Kidney epithelial cell (primary cell): ENCODE data around the gene LHPP. TPM values are rescaled to one million over a fixed set of nuclear protein-coding genes. Genes with fewer than 3 reads are reported as not detected.

Source experiments
- DNase-seq: peaks from one replicate; pipeline ENCODE4 v3.0.0-alpha.2; 2010; ENCODE audit warnings: low read depth
- H3K27me3 ChIP-seq: 2 replicates; pipeline ENCODE4 v1.6.0; 2011; ENCODE audit warnings: low read length; ENCODE audit not compliant: control insufficient read depth, insufficient read depth
- H3K36me3 ChIP-seq: 2 replicates; pipeline ENCODE4 v1.5.1; 2011; ENCODE audit warnings: low read length; ENCODE audit not compliant: control insufficient read depth, insufficient read depth
- H3K4me3 ChIP-seq: 2 replicates; pipeline ENCODE4 v1.5.1; 2011; ENCODE audit warnings: low read depth, mild to moderate bottlenecking, control low read depth, low read length
- total RNA-seq: library from RNA; depleted of rRNA; stranded (reverse); fragments of >200 nt; gene quantifications from 2 replicates; pipeline ENCODE4 v1.2.3, GENCODE V29; 2015
- TF ChIP-seq, protein P1 (sequence below): IDR thresholded peaks from 2 replicates; pipeline ENCODE4 v1.5.1; 2011; ENCODE audit warnings: mild to moderate bottlenecking, moderate library complexity, low read length, control low read depth, inconsistent platforms; ENCODE audit not compliant: insufficient read depth, poor library complexity, severe bottlenecking

The LHPP gene
- total RNA-seq, 1 donor from 2014 or later = 6.3 TPM

- H3K36me3 ChIP-seq = no peaks in the 10 kb centered on the region
- peaks cover 3% of the 10 kb centered on the region for H3K27me3 ChIP-seq
- DNase-seq = no peak
- H3K4me3 ChIP-seq = no peak overlapping the region
- TF ChIP-seq, protein P1, sequence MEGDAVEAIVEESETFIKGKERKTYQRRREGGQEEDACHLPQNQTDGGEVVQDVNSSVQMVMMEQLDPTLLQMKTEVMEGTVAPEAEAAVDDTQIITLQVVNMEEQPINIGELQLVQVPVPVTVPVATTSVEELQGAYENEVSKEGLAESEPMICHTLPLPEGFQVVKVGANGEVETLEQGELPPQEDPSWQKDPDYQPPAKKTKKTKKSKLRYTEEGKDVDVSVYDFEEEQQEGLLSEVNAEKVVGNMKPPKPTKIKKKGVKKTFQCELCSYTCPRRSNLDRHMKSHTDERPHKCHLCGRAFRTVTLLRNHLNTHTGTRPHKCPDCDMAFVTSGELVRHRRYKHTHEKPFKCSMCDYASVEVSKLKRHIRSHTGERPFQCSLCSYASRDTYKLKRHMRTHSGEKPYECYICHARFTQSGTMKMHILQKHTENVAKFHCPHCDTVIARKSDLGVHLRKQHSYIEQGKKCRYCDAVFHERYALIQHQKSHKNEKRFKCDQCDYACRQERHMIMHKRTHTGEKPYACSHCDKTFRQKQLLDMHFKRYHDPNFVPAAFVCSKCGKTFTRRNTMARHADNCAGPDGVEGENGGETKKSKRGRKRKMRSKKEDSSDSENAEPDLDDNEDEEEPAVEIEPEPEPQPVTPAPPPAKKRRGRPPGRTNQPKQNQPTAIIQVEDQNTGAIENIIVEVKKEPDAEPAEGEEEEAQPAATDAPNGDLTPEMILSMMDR = no peak
Observed at GRCh38 chr10:124496150-124496549, 34.5 kb downstream of the LHPP start.

DNA sequence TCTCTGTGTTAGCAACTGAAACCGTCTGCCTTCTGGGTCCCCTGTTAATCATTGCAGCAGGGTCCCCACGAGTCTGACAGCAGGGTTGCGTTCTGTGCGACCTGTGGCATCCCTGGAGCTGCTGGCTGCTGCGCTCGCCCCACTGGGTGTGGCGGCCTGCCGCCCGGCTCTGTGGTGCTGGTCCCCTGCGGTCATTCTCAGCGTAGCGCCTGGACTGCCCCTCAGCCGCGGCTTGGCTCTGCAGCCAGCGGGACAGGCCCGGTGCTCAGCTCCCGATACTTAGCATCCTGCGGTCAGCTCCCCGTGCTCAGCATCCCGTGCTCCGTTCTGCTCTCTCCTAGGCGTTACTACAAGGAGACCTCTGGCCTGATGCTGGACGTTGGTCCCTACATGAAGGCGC lies 35.0 kb downstream of the LHPP start:
- no peaks in the 10 kb centered on the region for H3K36me3 ChIP-seq
- no peak overlapping the region for H3K4me3 ChIP-seq
- DNase-seq = no peak
- TF ChIP-seq, protein P1 = no peak
- peaks cover 3% of the 10 kb centered on the region for H3K27me3 ChIP-seq

DNA sequence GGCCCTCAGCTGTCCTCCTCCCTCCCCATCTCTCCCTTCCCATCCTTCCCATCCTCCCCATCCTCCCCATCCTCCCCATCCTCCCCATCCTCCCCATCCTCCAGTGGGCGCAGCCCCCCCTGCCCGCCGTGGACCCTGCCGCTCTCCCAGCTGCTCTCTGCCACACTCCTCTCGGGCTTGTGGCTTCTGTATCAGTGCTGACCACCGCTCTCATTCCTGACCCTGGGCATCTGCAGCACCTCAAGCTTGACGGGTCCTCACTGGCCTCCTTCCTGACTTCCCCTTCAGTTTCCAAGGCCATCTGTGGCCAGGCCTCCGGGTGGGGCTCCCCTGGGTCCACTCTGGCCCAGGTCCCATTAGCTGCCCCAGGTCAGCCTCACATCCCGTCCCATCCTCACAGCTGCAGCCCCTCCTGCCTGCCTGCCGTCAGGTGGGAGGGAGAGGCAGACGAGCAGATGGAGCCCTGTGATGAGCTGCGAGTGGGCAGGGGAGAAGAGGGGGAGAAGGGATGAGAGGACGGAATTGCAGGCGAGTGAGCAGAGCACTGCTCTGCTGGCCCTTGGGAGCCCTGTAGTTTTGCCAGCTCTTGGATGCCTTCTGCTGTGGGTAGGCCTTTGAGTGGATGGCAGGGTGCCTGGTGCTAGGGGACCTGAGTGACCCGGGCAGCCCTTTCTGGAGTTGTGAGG lies 35.7 kb downstream of the LHPP start:
- TF ChIP-seq, protein P1 = no peak
- Histone ChIP-seq H3K27me3 (peaks cover 3% of the 10 kb centered on the region), H3K4me3 (no peak overlapping the region), H3K36me3 (no peaks in the 10 kb centered on the region)
- DNase-seq = no peak

DNA sequence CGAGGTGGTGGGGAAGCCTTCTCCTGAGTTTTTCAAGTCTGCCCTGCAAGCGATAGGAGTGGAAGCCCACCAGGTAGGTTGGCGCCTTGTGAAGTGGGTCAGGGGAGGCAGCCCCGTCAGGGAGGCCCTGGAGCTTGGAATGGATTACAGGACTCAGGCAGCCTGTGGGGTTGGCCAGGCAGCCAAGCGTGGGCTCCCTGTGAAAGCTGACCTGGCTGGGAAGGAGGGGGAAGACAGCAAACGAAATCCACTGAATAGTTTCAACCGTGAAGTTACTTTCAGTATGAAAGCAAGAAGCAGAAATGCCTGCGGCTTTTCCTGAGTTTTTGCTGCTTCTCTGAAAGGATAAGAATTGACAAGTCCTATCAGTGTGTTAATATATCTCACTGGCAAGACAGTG lies 36.4 kb downstream of the LHPP start:
- no peak overlapping the region for H3K4me3 ChIP-seq
- TF ChIP-seq, protein P1 = no peak
- H3K36me3 ChIP-seq = no peaks in the 10 kb centered on the region
- DNase-seq = peak; percentile 39
- peaks cover 3% of the 10 kb centered on the region for H3K27me3 ChIP-seq

GRCh38 chr10:124500757-124501156 lies 39.1 kb downstream of the LHPP start:
- no peak overlapping the region for H3K4me3 ChIP-seq
- no peak for DNase-seq
- H3K27me3 ChIP-seq = peaks cover 3% of the 10 kb centered on the region
- H3K36me3 ChIP-seq = no peaks in the 10 kb centered on the region
- TF ChIP-seq, protein P1 = no peak

DNA sequence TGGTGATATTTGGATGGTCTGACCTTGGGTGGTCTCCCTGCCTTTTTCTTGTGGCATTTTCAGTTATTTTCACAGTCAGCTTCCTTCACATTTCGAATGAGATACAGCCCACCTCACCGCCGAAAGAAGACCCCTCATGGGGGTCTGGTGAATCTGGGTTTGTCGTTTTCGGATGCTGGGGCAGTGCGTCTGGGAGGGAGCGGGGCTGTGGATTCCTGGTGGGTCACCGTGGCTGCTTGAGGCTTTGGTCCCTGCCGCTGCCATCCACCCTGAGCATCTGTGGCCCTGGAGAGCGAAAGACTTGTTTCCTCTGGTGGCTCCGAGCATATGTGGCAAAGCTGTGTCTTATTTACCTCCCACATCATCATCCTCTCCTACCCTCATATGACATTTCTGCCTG lies 43.1 kb downstream of the LHPP start:
- Histone ChIP-seq H3K4me3 (no peak overlapping the region), H3K36me3 (no peaks in the 10 kb centered on the region), H3K27me3 (no peaks in the 10 kb centered on the region)
- DNase-seq = no peak
- TF ChIP-seq, protein P1 = no peak
